H1 (cell line): ENCODE data around the gene CDCP1. TPM values are rescaled to one million over a fixed set of nuclear protein-coding genes. Genes with fewer than 3 reads are reported as not detected.

Source experiments
- CTCF ChIA-PET: fragments of 300-600 bp; sonication (Branson Sonifier 250); formaldehyde crosslinking; loops from one replicate; lab custom pipeline; 2021; ENCODE audit not compliant: partially characterized antibody; lab: Charles Lee
- POLR2A ChIA-PET: fragments of 300-600 bp; sonication (Branson Sonifier 250); formaldehyde crosslinking; loops from one replicate; lab custom pipeline; 2021; ENCODE audit warnings: inconsistent platforms; ENCODE audit not compliant: partially characterized antibody; lab: Charles Lee
- DNase-seq, 2 experiments: peaks; one replicate each; pipeline versions ENCODE4 v3.0.0 to v3.0.0-alpha.2; 2010 to 2022; ENCODE audit warnings: low spot score in 2 of 2, low read depth in 1 of 2, mixed read lengths in 1 of 2
- FAIRE-seq: peaks from 2 replicates; lab custom pipeline; 2011; peaks lifted over from hg19 to GRCh38; lab: Jason Lieb, UNC
- H2AFZ ChIP-seq: 2 replicates; pipeline ENCODE4 v1.8.1; 2012; ENCODE audit warnings: low read length, inconsistent platforms
- H2AK5ac ChIP-seq: 2 replicates; pipeline ENCODE4 v1.6.1; 2013; ENCODE audit warnings: low read depth, low read length
- H2BK120ac ChIP-seq: replicated peaks from 2 replicates; pipeline ENCODE3; 2013; ENCODE audit warnings: low read depth, low read length, inconsistent platforms
- H2BK12ac ChIP-seq: 2 replicates; pipeline ENCODE4 v1.6.1; 2013; ENCODE audit warnings: low read depth, low read length
- H2BK15ac ChIP-seq: 2 replicates; pipeline ENCODE4 v1.6.1; 2013; ENCODE audit warnings: low read length
- H2BK20ac ChIP-seq: 2 replicates; pipeline ENCODE4 v1.6.1; 2013; ENCODE audit warnings: low read length
- H2BK5ac ChIP-seq: 2 replicates; pipeline ENCODE4 v1.6.1; 2013; ENCODE audit warnings: low read depth, low read length
- H3K14ac ChIP-seq: 2 replicates; pipeline ENCODE4 v1.6.1; 2013; ENCODE audit warnings: inconsistent platforms; ENCODE audit not compliant: insufficient read length
- H3K18ac ChIP-seq: 2 replicates; pipeline ENCODE4 v1.6.1; 2013; ENCODE audit warnings: low read length; ENCODE audit errors: extremely low read depth
- H3K23ac ChIP-seq: 2 replicates; pipeline ENCODE4 v1.6.1; 2013; ENCODE audit warnings: inconsistent platforms; ENCODE audit not compliant: insufficient read length
- H3K23me2 ChIP-seq: 2 replicates; pipeline ENCODE4 v1.6.1; 2013; ENCODE audit warnings: low read depth, low read length
- H3K27ac ChIP-seq: 2 replicates; pipeline ENCODE4 v1.6.1; 2011; ENCODE audit warnings: low read depth, low read length, inconsistent platforms
- H3K27me3 ChIP-seq, 4 experiments: replicated peaks in 1 of 4; 1 replicate in 1 of 4; 2 replicates in 3 of 4; pipeline versions ENCODE4 v1.6.1 to v1.8.1; 2011 to 2013; ENCODE audit warnings: low read length in 3 of 4, mild to moderate bottlenecking in 3 of 4, inconsistent platforms in 2 of 4, mixed read lengths in 2 of 4, moderate library complexity in 1 of 4; ENCODE audit not compliant: control insufficient read depth in 3 of 4, insufficient read depth in 3 of 4; ENCODE audit errors: extremely low read depth in 1 of 4
- H3K36me3 ChIP-seq, 4 experiments: 2 replicates each; pipeline versions ENCODE4 v1.6.1 to v1.8.1; 2011 to 2013; ENCODE audit warnings: mild to moderate bottlenecking in 4 of 4, low read length in 3 of 4, moderate library complexity in 2 of 4, control low read depth in 1 of 4, inconsistent platforms in 1 of 4; ENCODE audit not compliant: insufficient read depth in 4 of 4, control insufficient read depth in 2 of 4
- H3K4ac ChIP-seq: replicated peaks from 2 replicates; pipeline ENCODE3; 2013; ENCODE audit warnings: low read length, low read depth, mixed read lengths, inconsistent platforms; ENCODE audit not compliant: insufficient read length
- H3K4me1 ChIP-seq, 4 experiments: replicated peaks in 1 of 4; 1 replicate in 1 of 4; 2 replicates in 3 of 4; pipeline versions ENCODE4 v1.6.1 to v1.8.1; 2011 to 2013; ENCODE audit warnings: low read length in 3 of 4, inconsistent platforms in 2 of 4, mixed read lengths in 1 of 4; ENCODE audit not compliant: insufficient read depth in 4 of 4, control insufficient read depth in 3 of 4
- H3K4me2 ChIP-seq, 2 experiments: 2 replicates each; pipeline versions ENCODE4 v1.6.1 to v1.8.1; 2011 to 2013; ENCODE audit warnings: low read depth in 2 of 2, low read length in 2 of 2, control low read depth in 1 of 2, inconsistent platforms in 1 of 2, mild to moderate bottlenecking in 1 of 2; ENCODE audit not compliant: insufficient read depth in 1 of 2
- H3K4me3 ChIP-seq, 4 experiments: fragments of 200-600, 300-600 bp in 1 of 4; sonication (generic), shearing (Covaris generic), sonication (Bioruptor Twin) in 1 of 4; 2 replicates each; pipeline versions ENCODE4 v1.5.1 to v1.8.1; 2011 to 2016; ENCODE audit warnings: low read length in 4 of 4, low read depth in 3 of 4, control low read depth in 2 of 4, inconsistent platforms in 2 of 4, mild to moderate bottlenecking in 2 of 4, mixed read lengths in 1 of 4, moderate library complexity in 1 of 4; ENCODE audit not compliant: insufficient read depth in 2 of 4; ENCODE audit errors: extremely low read depth in 1 of 4
- H3K56ac ChIP-seq: replicated peaks from 2 replicates; pipeline ENCODE3; 2013; ENCODE audit warnings: low read depth, mild to moderate bottlenecking, mixed read lengths, low read length, inconsistent platforms; ENCODE audit not compliant: insufficient read length
- H3K79me1 ChIP-seq: 2 replicates; pipeline ENCODE4 v1.6.1; 2013; ENCODE audit warnings: low read depth, low read length, control low read depth
- H3K79me2 ChIP-seq, 2 experiments: 2 replicates each; pipeline versions ENCODE4 v1.6.1 to v1.8.1; 2012 to 2013; ENCODE audit warnings: low read length in 2 of 2, mild to moderate bottlenecking in 2 of 2, inconsistent platforms in 1 of 2; ENCODE audit not compliant: insufficient read depth in 2 of 2, control insufficient read depth in 1 of 2
- H3K9ac ChIP-seq, 4 experiments: replicated peaks in 1 of 4; 1 replicate in 1 of 4; 2 replicates in 3 of 4; pipeline versions ENCODE4 v1.6.1 to v1.8.1; 2011 to 2013; ENCODE audit warnings: low read depth in 3 of 4, low read length in 3 of 4, control low read depth in 2 of 4, mild to moderate bottlenecking in 2 of 4, moderate library complexity in 2 of 4, inconsistent platforms in 1 of 4; ENCODE audit errors: extremely low read depth in 1 of 4
- H3K9me3 ChIP-seq, 2 experiments: 2 replicates each; pipeline versions ENCODE4 v1.6.1 to v1.8.1; 2012 to 2013; ENCODE audit warnings: mild to moderate bottlenecking in 2 of 2, moderate library complexity in 2 of 2, control low read depth in 1 of 2, inconsistent platforms in 1 of 2, low read depth in 1 of 2, low read length in 1 of 2, mixed read lengths in 1 of 2; ENCODE audit not compliant: insufficient read depth in 2 of 2
- H4K20me1 ChIP-seq, 2 experiments: replicated peaks in 1 of 2; 2 replicates each; pipeline versions ENCODE3 to v1.8.1; 2011 to 2013; ENCODE audit warnings: inconsistent platforms in 2 of 2, low read length in 2 of 2, mild to moderate bottlenecking in 1 of 2; ENCODE audit not compliant: insufficient read depth in 2 of 2, control insufficient read depth in 1 of 2
- H4K5ac ChIP-seq: 2 replicates; pipeline ENCODE4 v1.6.1; 2013; ENCODE audit warnings: low read length, low read depth, mixed read lengths, inconsistent platforms; ENCODE audit not compliant: insufficient read length
- H4K8ac ChIP-seq: 2 replicates; pipeline ENCODE4 v1.8.0; 2013; ENCODE audit warnings: mild to moderate bottlenecking, moderate library complexity, low read length, inconsistent platforms; ENCODE audit not compliant: insufficient read depth; ENCODE audit errors: extremely low read depth
- H4K91ac ChIP-seq: replicated peaks from 2 replicates; pipeline ENCODE3; 2013; ENCODE audit warnings: low read length, mixed read lengths, inconsistent platforms; ENCODE audit not compliant: insufficient read length
- CEBPB ChIP-seq: IDR thresholded peaks from 2 replicates; pipeline ENCODE4 v1.6.1; 2012; ENCODE audit warnings: low read depth, low read length
- CHD1 ChIP-seq: IDR thresholded peaks from 2 replicates; pipeline ENCODE4 v1.6.1; 2012; ENCODE audit warnings: low read depth, low read length, improper control_type of control experiment
- CREB1 ChIP-seq: IDR thresholded peaks from 2 replicates; pipeline ENCODE4 v1.6.1; 2012; ENCODE audit warnings: inconsistent platforms
- CTBP2 ChIP-seq: IDR thresholded peaks from 2 replicates; pipeline ENCODE4 v1.7.0; 2011; ENCODE audit warnings: borderline replicate concordance, mild to moderate bottlenecking, moderate library complexity, mixed read lengths, low read length; ENCODE audit not compliant: insufficient read depth, insufficient read length
- EZH2 ChIP-seq: fragments of 200-600 bp; sonication (generic); IDR thresholded peaks from 2 replicates; pipeline ENCODE4 v1.7.1; 2012; ENCODE audit warnings: low read depth, mild to moderate bottlenecking, moderate library complexity, low read length, inconsistent platforms; ENCODE audit not compliant: severe bottlenecking
- HDAC2 ChIP-seq, 2 experiments: fragments of 300-600 bp in 1 of 2; sonication (generic) in 1 of 2; IDR thresholded peaks; 2 replicates each; pipeline ENCODE4 v1.6.1; 2011 to 2012; ENCODE audit warnings: low read depth in 2 of 2, low read length in 2 of 2, mild to moderate bottlenecking in 2 of 2, moderate library complexity in 2 of 2, borderline replicate concordance in 1 of 2, inconsistent platforms in 1 of 2
- HDAC6 ChIP-seq: IDR thresholded peaks from one replicate; pipeline ENCODE4 v1.7.1; 2012; ENCODE audit warnings: low read depth, mild to moderate bottlenecking, inconsistent platforms, low read length, moderate library complexity
- RFX5 ChIP-seq: IDR thresholded peaks from 2 replicates; pipeline ENCODE4 v1.6.1; 2011; ENCODE audit warnings: low read depth, low read length, improper control_type of control experiment, borderline replicate concordance
- SP2 ChIP-seq: IDR thresholded peaks from 2 replicates; pipeline ENCODE4 v1.6.1; 2012; ENCODE audit warnings: mild to moderate bottlenecking, low read length, inconsistent platforms
- TAF7 ChIP-seq: optimal IDR thresholded peaks from 2 replicates; pipeline ENCODE3; 2011; ENCODE audit warnings: low read depth, mild to moderate bottlenecking, inconsistent platforms, low read length, moderate library complexity, borderline replicate concordance
- whole genome bisulfite sequencing, 2 experiments: shearing (Covaris generic) in 1 of 2; methylation state at CpG; one replicate each; pipeline versions ENCODE4 v1.1.6 to v1.1.7; 2013 to 2015; ENCODE audit warnings: low lambda C conversion rate in 2 of 2, mixed read lengths in 2 of 2, inconsistent platforms in 1 of 2, low coverage in 1 of 2, missing lambda C conversion rate in 1 of 2; ENCODE audit not compliant: insufficient replicate concordance in 2 of 2, insufficient coverage in 1 of 2, insufficient read length in 1 of 2; ENCODE audit errors: extremely low coverage in 1 of 2, missing lambda C conversion rate in 1 of 2; 5-methylcytosine and 5-hydroxymethylcytosine counted together
- polyA plus RNA-seq, 7 experiments: library from polyadenylated mRNA; depleted of rRNA in 3 of 7; stranded (reverse) in 5 of 7; unstranded in 2 of 7; fragments of >200 nt in 5 of 7; fragments of 200-250 nt in 2 of 7; gene quantifications; 1 replicate in 5 of 7; 2 replicates in 1 of 7; 4 replicates in 1 of 7; pipeline versions ENCODE4 v1.2.1 to v1.2.3, GENCODE V29; 2011 to 2013; ENCODE audit warnings: missing spikeins in 2 of 7, mixed read lengths in 2 of 7
- total RNA-seq: library from RNA; stranded (reverse); fragmentation: NEBNext Ultra II Directional; extraction: Animal tissue kit (Norgen Biotek cat#: 25700); gene quantifications from 2 replicates; pipeline ENCODE4 v1.2.1, GENCODE V29; 2021

The CDCP1 gene
- total and polyA plus RNA-seq, 2 of the 8 experiments (the other 6 are each of a cell fraction or from before 2014, with no cell fraction given): 10.0 to 23.3 TPM

- WGBS, 2 experiments: 81% methylated on average over 3 of the region's 3 CpGs; no CpG with 5 or more reads in 1 of the 2 experiments
- no peak overlapping the region for H2BK5ac ChIP-seq
- POLR2A ChIA-PET: no interaction called here
- H3K27me3 ChIP-seq: no peaks in the 10 kb centered on the region; a peak in 3 of 7 replicates
- no peak overlapping the region for H3K27ac ChIP-seq
- no peak overlapping the region for H2BK120ac ChIP-seq
- no peak overlapping the region for H2AK5ac ChIP-seq
- no peaks in the 10 kb centered on the region for H3K79me1 ChIP-seq
- no peak overlapping the region for H3K23ac ChIP-seq
- no peak overlapping the region for H3K4me3 ChIP-seq
- H2BK20ac ChIP-seq: no peak overlapping the region
- no peak overlapping the region for H3K4me2 ChIP-seq
- no peaks in the 10 kb centered on the region for H3K23me2 ChIP-seq
- no peak for TF ChIP-seq CEBPB
- no peak for TF ChIP-seq SP2
- no peak for TF ChIP-seq CTBP2
- no peak for TF ChIP-seq HDAC2 (IDR thresholded peaks at IDR 0.05; ENCODE audit: borderline replicate concordance in 1 of 2, low read depth in 2 of 2, low read length in 2 of 2)
- no peak for TF ChIP-seq TAF7
- TF ChIP-seq HDAC6: no peak
- no peak for TF ChIP-seq CHD1
- TF ChIP-seq CREB1: no peak
- no peak for TF ChIP-seq EZH2
- TF ChIP-seq RFX5: no peak
- no peak overlapping the region for H3K18ac ChIP-seq
- no peaks in the 10 kb centered on the region; a peak in 1 of 8 replicates for H3K36me3 ChIP-seq
- H3K9ac ChIP-seq: no peak overlapping the region
- H3K56ac ChIP-seq: no peak overlapping the region
- H3K9me3 ChIP-seq: no peaks in the 10 kb centered on the region
- H4K8ac ChIP-seq: no peak overlapping the region
- no peak overlapping the region for H2BK12ac ChIP-seq
- H4K91ac ChIP-seq: no peak overlapping the region
- no peaks in the 10 kb centered on the region for H4K20me1 ChIP-seq
- no peak for FAIRE-seq
- H3K79me2 ChIP-seq: no peaks in the 10 kb centered on the region
- no peak overlapping the region for H2AFZ ChIP-seq
- no peak overlapping the region for H4K5ac ChIP-seq
- no peak overlapping the region for H3K4ac ChIP-seq
- 0 out of 2 replicates have a peak overlapping the region, but pooled peaks have one; percentile 8 for H2BK15ac ChIP-seq
- DNase-seq: no peak
- CTCF ChIA-PET: interaction anchor here (0.6 to 0.7 kb wide), 2 partner anchors 22 to 95 kb away, joined by 4 to 6 read pairs; no protein-coding TSS in a partner anchor
- H3K4me1 ChIP-seq: peaks cover 0 to 6% (median 3%) of the 10 kb centered on the region in 4 experiments; a peak in 4 of 7 replicates
- H3K14ac ChIP-seq: no peak overlapping the region
Observed at GRCh38 chr3:45187694-45188141, 41.5 kb upstream of the CDCP1 start.
